ENCODE results near the gene CALHM3. TPM values are rescaled to one million over a fixed set of nuclear protein-coding genes. Genes with fewer than 3 reads are reported as not detected.

The CALHM3 gene
- total RNA-seq, 1 experiment from 2014 or later = 2.3 TPM

GRCh38 chr10:103469201-103469600 is 9.8 kb downstream of the CALHM3 start:
- Histone ChIP-seq H3K27me3 (ENCODE audit: low read length) (no peaks in the 10 kb centered on the region), H3K27ac (ENCODE audit: low read length) (no peak overlapping the region), H3K4me3 (ENCODE audit: low read length) (no peak overlapping the region), H3F3A (ENCODE audit: low read length, unreplicated experiment) (no peaks in the 10 kb centered on the region), H3K9me2 (replicated peaks; ENCODE audit: low read length) (no peaks in the 10 kb centered on the region), H3K4me2 (ENCODE audit: low read length) (no peak overlapping the region), H3K9me3 (ENCODE audit: low read length) (no peaks in the 10 kb centered on the region), H3K4me1 (ENCODE audit: insufficient read depth, low read length) (peaks cover 15% of the 10 kb centered on the region), H4K20me1 (ENCODE audit: low read length) (no peaks in the 10 kb centered on the region), H3K9ac (ENCODE audit: low read length) (no peak overlapping the region), H3K36me3 (ENCODE audit: low read depth, low read length) (no peaks in the 10 kb centered on the region), H3K79me2 (ENCODE audit: low read length) (no peaks in the 10 kb centered on the region), H2AFZ (ENCODE audit: low read length) (no peak overlapping the region)
- no peak for ATAC-seq
- no peak for DNase-seq
- ChIA-PET POLR2A (ENCODE audit: unreplicated experiment) (no interaction called here), CTCF (no interaction called here)
- intact Hi-C loops (cut with micrococcal nuclease) = no loop called here
- no TSS peak for BruUV-seq (replicated peaks)
- no peak for TF ChIP-seq CTCF (conservative IDR thresholded peaks at IDR 0.05; ENCODE audit: low read depth, low read length)
- no peak for TF ChIP-seq EZH2 (IDR thresholded peaks at IDR 0.05; ENCODE audit: low read length, unreplicated experiment)
- no peak for TF ChIP-seq EZH2phosphoT487 (IDR thresholded peaks at IDR 0.05; ENCODE audit: borderline replicate concordance, low read length)

DNA sequence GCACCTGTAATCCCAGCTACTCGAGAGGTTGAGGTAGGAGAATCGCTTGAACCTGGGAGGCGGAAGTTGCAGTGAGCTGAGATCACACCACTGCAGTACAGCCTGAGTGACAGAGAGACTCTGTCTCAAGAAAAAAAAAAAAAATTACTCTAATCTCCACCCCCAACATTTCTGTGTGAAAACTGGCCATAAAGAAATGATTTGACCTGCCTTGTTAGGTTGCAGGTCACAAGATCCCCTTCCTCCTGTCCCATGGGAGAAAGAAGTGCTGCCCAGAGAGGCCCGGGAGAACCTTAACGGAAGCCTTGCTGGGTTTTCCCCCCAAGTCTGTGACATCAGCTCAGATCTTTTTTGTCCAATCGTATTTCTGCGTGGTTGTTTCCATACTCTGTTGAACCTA is 11.6 kb downstream of the CALHM3 start:
- Histone ChIP-seq H3K27ac (ENCODE audit: low read length) (no peak overlapping the region), H3K9me3 (ENCODE audit: low read length) (no peaks in the 10 kb centered on the region), H3K9me2 (replicated peaks; ENCODE audit: low read length) (no peaks in the 10 kb centered on the region), H3K4me3 (ENCODE audit: low read length) (no peak overlapping the region), H3F3A (ENCODE audit: low read length, unreplicated experiment) (no peaks in the 10 kb centered on the region), H3K4me1 (ENCODE audit: insufficient read depth, low read length) (peaks cover 15% of the 10 kb centered on the region), H3K9ac (ENCODE audit: low read length) (no peak overlapping the region), H2AFZ (ENCODE audit: low read length) (no peak overlapping the region), H4K20me1 (ENCODE audit: low read length) (no peaks in the 10 kb centered on the region), H3K27me3 (ENCODE audit: low read length) (no peaks in the 10 kb centered on the region), H3K36me3 (ENCODE audit: low read depth, low read length) (no peaks in the 10 kb centered on the region), H3K4me2 (ENCODE audit: low read length) (no peak overlapping the region), H3K79me2 (ENCODE audit: low read length) (no peaks in the 10 kb centered on the region)
- no peak for ATAC-seq
- ChIA-PET POLR2A (ENCODE audit: unreplicated experiment) (no interaction called here), CTCF (no interaction called here)
- BruUV-seq (replicated peaks) = no TSS peak
- intact Hi-C loops (cut with micrococcal nuclease) = no loop called here
- DNase-seq = no peak
- TF ChIP-seq EZH2 (IDR thresholded peaks at IDR 0.05; ENCODE audit: low read length, unreplicated experiment) (no peak), CTCF (conservative IDR thresholded peaks at IDR 0.05; ENCODE audit: low read depth, low read length) (no peak), EZH2phosphoT487 (IDR thresholded peaks at IDR 0.05; ENCODE audit: borderline replicate concordance, low read length) (no peak)

GRCh38 chr10:103466734-103467133 is 12.3 kb downstream of the CALHM3 start:
- POLR2A ChIA-PET (ENCODE audit: unreplicated experiment) = no interaction called here
- Histone ChIP-seq H3K27me3 (ENCODE audit: low read length) (no peaks in the 10 kb centered on the region), H3K79me2 (ENCODE audit: low read length) (no peaks in the 10 kb centered on the region), H3K9me3 (ENCODE audit: low read length) (no peaks in the 10 kb centered on the region), H3K27ac (ENCODE audit: low read length) (no peak overlapping the region), H3K4me3 (ENCODE audit: low read length) (no peak overlapping the region), H4K20me1 (ENCODE audit: low read length) (no peaks in the 10 kb centered on the region), H3K9ac (ENCODE audit: low read length) (no peak overlapping the region), H3F3A (ENCODE audit: low read length, unreplicated experiment) (no peaks in the 10 kb centered on the region), H3K4me1 (ENCODE audit: insufficient read depth, low read length) (peaks cover 10% of the 10 kb centered on the region), H2AFZ (ENCODE audit: low read length) (no peak overlapping the region), H3K9me2 (replicated peaks; ENCODE audit: low read length) (no peaks in the 10 kb centered on the region), H3K4me2 (ENCODE audit: low read length) (no peak overlapping the region), H3K36me3 (ENCODE audit: low read depth, low read length) (no peaks in the 10 kb centered on the region)
- intact Hi-C loops (cut with micrococcal nuclease) = no loop called here
- BruUV-seq (replicated peaks) = no TSS peak
- TF ChIP-seq EZH2phosphoT487 (IDR thresholded peaks at IDR 0.05; ENCODE audit: borderline replicate concordance, low read length) (no peak), EZH2 (IDR thresholded peaks at IDR 0.05; ENCODE audit: low read length, unreplicated experiment) (no peak), CTCF (conservative IDR thresholded peaks at IDR 0.05; ENCODE audit: low read depth, low read length) (no peak)
- ATAC-seq = no peak
- no peak for DNase-seq
- CTCF ChIA-PET = no interaction called here

All from PC-3 (cell line).